ENCODE results near the gene CRYZ. TPM values are rescaled to one million over a fixed set of nuclear protein-coding genes. Genes with fewer than 3 reads are reported as not detected.

The CRYZ gene
- total and polyA plus RNA-seq, 10 of the 15 experiments (the other 5 are each of a cell fraction or from before 2014, with no cell fraction given) = 53.4 to 194 (median 79.8) TPM

GRCh38 chr1:74733604-74734484 is 994 bp upstream of the CRYZ start:
- in situ Hi-C loops (cut with MboI) = loop anchor here (5.0 kb wide), 1 partner anchor 537 kb away; the partner anchor contains the start of genes FPGT and LRRIQ3
- WGBS (ENCODE audit: insufficient coverage, insufficient replicate concordance, low lambda C conversion rate, missing lambda C conversion rate) = 23% methylated on average over 11 of the region's 11 CpGs
- TF ChIP-seq CEBPZ (IDR thresholded peaks at IDR 0.05; ENCODE audit: low read depth, low read length) (no peak), ZNF274 (IDR thresholded peaks at IDR 0.05; ENCODE audit: insufficient read depth, insufficient read length) (no peak), PAX5 (IDR thresholded peaks at IDR 0.05; ENCODE audit: borderline replicate concordance, low read depth, low read length) (no peak), RAD51 (IDR thresholded peaks at IDR 0.05) (no peak), EZH2 (IDR thresholded peaks at IDR 0.05; ENCODE audit: borderline replicate concordance, control insufficient read depth, low read depth, low read length) (no peak), BRCA1 (IDR thresholded peaks at IDR 0.05; ENCODE audit: low read depth, low read length) (no peak), LARP7 (IDR thresholded peaks at IDR 0.05) (no peak), SKIL (IDR thresholded peaks at IDR 0.05; ENCODE audit: low read depth, poor library complexity, severe bottlenecking) (peak; percentile 15), RBBP5 (conservative IDR thresholded peaks at IDR 0.05) (no peak), PBX3 (IDR thresholded peaks at IDR 0.05; ENCODE audit: insufficient replicate concordance, low read depth, low read length) (no peak), FOS (IDR thresholded peaks at IDR 0.05; ENCODE audit: borderline replicate concordance, extremely low read depth, insufficient read length) (no peak), PKNOX1 (IDR thresholded peaks at IDR 0.05) (no peak), ZBED1 (IDR thresholded peaks at IDR 0.05; ENCODE audit: borderline replicate concordance) (no peak), FOXM1 (IDR thresholded peaks at IDR 0.05; ENCODE audit: low read depth, low read length) (no peak)

More at GRCh38 chr1:74733604-74734484, 994 bp upstream of the CRYZ start:
- RAD21 ChIA-PET (ENCODE audit: unreplicated experiment) = interaction anchor here (0.6 to 8.9 kb wide), 26 partner anchors 9 to 1052 kb away, joined by 3 to 91 read pairs (median 4); partner anchors contain the start of gene RABGGTB
- peaks cover 2% of the 10 kb centered on the region for H3K9me3 ChIP-seq (replicated peaks; ENCODE audit: control insufficient read depth, insufficient read depth, low read length)
- no peaks in the 10 kb centered on the region for H4K20me1 ChIP-seq (ENCODE audit: control insufficient read depth, insufficient read depth)
- peaks cover 10% of the 10 kb centered on the region; the same call in 1 of the 2 replicates for H3K4me1 ChIP-seq (ENCODE audit: control insufficient read depth, insufficient read depth, low read length)
- peak overlapping the region; percentile 90 for H3K27ac ChIP-seq (ENCODE audit: control insufficient read depth, insufficient read depth)
- H3K27me3 ChIP-seq (replicated peaks in 1 of 2; ENCODE audit: control insufficient read depth in 2 of 2, insufficient read depth in 2 of 2, low read length in 1 of 2) = no peaks in the 10 kb centered on the region
- peaks cover 59% of the 10 kb centered on the region for H3K79me2 ChIP-seq (ENCODE audit: control insufficient read depth, insufficient read depth, low read length)
- FAIRE-seq (peak; percentile 90), DNase-seq (ENCODE audit: low read depth, low spot score) (no peak), ATAC-seq (peak; percentile 66)
- peak overlapping the region; percentile 96 for H2AFZ ChIP-seq (ENCODE audit: control insufficient read depth, low read depth, low read length)
- H3K4me2 ChIP-seq (ENCODE audit: control insufficient read depth, insufficient read depth) = peak overlapping the region; percentile 78
- POLR2A ChIA-PET = interaction anchor here (0.9 to 4.9 kb wide), 6 partner anchors 12 to 245 kb away, joined by 3 to 35 read pairs (median 12); no protein-coding TSS in a partner anchor
- SMC1A ChIA-PET (ENCODE audit: uncharacterized antibody, unreplicated experiment) = interaction anchor here (0.7 to 13.7 kb wide), 32 partner anchors 11 to 1846 kb away, joined by 3 to 142 read pairs (median 5); no protein-coding TSS in a partner anchor
- BruUV-seq (replicated peaks) = no TSS peak
- peaks cover 2 to 5% of the 10 kb centered on the region in 2 experiments; a peak in 3 of 4 replicates for H3K36me3 ChIP-seq (ENCODE audit: control insufficient read depth in 2 of 2, insufficient read depth in 2 of 2, low read length in 1 of 2)
- peak overlapping the region; percentile 87 for H3K9ac ChIP-seq (ENCODE audit: control insufficient read depth, insufficient read depth, low read length)
- intact Hi-C loops (cut with micrococcal nuclease; ENCODE audit: unreplicated experiment) = loop anchor here (2.0 to 10.0 kb wide), 7 partner anchors 35 to 539 kb away; partner anchors contain the start of genes FPGT and LRRIQ3
- CTCF ChIA-PET = interaction anchor here (0.6 to 8.1 kb wide), 38 partner anchors 9 to 1561 kb away, joined by 3 to 92 read pairs (median 5); partner anchors contain the start of genes ERICH3, FPGT and LRRIQ3
- peak overlapping the region; percentile 81 for H3K4me3 ChIP-seq

All from GM12878 (cell line).